HG02981 (cell line): ENCODE data around the gene ABCB9.

Source experiments
- ATAC-seq: cut with Tn5 transposase; IDR thresholded peaks from one replicate; pipeline ENCODE4 v1.9.1; 2021; ENCODE audit warnings: mild to moderate bottlenecking, moderate library complexity; ENCODE audit not compliant: unreplicated experiment

The ABCB9 gene

DNA sequence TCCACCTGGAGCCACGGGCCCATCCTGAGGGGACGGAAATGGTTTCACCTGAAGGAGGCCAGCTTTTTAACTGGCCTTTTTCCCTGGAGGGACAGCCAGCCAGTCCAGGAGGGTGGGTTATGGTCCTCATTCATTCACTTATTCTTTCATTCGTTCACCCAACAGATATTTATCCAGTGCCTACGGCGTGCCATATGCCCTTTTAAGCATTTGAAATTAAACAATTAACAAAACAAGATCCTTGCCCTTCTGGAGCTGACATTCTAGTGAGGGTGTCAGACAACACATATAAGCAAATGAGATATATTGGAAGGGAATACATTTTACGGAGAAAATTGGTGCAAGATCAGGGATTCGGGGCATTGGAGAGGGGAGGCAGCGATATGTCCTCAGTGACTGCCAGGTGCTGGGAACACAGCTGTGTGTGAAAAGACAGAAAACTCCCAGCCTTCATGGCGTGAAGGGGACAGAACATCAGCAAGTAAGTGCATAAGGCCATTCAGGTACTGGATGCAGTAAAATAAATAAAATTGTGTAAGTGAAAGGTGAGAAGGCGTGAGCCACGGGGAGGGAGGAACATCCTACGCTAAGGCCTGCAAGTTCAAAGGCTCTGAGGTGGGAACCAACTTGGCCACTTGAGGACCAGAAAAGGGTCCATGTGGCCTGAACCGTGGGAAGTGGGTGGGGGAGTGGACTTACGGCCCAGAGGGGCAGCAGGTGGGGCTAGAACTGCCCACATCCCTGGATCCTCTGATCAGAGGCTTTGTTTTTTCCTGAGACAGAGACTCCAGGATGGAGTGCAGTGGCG is 684 bp upstream of the ABCB9 start:
- no peak for ATAC-seq

DNA sequence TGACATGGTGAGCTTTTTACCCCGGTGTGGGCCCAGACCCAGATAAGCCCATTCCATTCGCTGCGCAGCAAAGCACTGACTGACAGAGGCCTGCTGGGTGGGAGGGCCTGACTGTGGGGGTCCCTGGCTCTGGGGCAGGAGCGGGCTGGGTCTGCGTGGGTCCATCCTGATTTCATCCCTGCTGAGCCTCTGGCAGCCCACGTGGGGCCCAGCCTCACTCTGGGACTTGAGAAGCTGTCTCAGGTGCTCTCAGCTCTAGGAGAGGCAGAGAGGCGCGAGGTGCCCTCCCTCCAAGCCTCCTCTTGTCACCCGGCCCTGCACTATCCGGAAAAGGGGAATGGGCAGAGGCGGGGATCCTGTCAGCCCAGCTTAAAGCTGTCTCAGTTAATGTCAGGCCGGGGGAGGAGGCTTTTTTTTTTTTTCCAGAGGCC is 927 bp downstream of the ABCB9 start:
- no peak for ATAC-seq

DNA sequence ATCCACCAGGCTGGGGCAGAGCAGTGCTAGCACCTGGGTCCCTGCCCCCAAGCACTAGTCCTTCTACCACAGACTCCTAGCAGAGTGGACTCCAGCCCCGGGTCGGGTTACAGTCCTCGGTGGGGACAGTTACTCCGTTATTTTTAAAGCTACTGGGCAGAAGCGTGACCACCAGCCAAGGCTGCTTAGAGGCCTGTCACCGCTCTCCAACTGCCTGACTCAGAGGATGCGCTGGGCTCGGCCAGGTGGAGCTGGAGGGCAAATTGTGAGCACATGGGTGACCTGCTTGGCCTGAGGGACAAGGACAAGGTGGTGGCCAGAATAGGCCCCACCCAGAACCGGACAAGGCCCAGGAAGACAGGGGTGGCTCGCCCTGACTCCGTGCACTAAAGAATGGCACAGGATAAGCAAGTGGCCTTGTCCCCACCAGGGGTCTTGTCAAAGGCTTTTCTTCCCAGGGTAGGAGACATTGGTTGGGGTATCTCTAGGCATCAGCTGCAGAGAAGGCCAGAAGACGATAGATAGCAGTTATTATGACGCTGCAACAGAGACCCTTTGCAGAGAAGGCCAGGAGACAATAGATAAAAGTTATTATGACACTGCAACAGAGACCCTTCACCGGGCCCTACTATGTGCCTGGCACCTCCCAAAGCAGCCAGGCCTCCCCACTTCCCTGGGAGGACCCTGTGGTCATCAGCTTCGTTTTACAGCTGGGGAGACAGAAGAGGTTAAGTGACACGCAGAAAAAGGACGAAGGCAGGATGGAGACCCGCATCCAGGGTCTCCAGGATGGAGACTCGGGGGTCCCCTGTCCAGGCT is 1.6 kb downstream of the ABCB9 start:
- ATAC-seq, result no peak

DNA sequence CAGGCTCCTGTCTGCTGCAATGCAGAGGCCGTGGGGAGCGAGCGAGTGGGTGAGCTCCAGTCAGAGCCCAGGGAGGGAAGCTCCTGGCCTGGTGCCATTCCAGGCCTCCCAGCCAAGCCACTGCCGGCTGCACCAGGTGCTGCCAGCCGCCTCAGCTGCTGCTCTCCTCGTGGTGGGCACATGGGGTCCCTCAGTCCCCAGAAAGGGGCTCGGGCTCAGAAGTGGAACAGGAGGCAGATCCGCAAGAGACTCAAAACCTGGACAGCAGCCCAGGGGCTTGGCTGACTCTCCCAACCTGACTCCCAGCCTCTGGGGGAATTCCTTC is 2.4 kb downstream of the ABCB9 start:
- no peak for ATAC-seq

DNA sequence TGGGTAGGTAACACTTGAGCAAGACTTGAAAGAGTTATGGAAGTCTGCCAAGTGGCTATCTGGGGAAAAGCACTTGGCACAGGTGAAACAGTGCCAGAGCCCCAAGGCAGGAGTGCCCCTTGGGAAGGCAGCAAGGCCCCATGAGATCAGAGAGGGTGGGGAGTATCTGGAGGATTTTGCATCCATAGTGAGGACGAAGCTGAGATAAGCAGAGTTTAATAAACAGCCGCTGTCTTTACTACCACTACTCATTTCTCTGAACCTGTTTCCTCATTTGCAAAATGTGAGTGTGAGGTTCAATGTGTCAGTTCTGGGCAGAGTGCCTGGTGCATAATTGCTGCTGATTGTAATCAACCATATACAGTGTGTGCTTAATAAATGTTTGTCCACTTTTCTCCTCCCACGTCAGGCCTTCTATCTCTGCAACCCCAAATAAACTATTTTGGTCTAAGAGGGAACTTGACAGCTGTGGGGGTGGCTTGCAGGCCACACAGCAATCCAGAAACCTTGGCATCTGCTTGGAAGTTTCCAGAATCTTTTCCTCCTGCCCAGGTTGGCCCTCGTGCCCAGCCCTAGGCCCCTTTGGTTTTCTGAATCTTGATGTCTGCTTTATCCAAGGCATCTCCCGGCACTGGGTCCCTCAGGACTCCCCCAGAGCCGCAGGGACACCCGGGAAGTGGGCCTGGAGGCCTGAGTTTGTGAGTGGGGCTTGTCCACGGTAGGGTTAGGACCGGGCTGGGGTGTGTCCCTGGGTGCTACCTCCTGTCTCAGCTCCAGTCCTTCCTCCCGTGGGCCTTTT is 4.5 kb downstream of the ABCB9 start:
- no peak for ATAC-seq

DNA sequence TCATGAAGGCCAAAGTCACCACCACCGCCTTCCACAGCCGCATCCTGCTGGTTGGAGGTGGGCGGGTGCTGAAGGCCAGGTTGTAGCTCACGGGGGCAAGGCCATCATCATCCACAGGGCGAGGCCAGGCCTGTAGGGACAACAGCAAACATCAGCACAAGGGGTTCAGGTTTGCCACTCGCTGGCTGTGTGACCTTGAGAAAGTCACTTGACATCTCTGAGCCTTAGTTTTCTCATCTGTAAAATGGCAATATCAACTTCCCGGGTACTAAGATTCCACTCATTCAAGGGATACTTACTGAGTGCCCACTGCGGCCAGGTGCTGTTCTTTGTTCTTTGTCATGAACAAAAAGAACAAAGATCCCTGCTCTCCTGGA is 6.1 kb downstream of the ABCB9 start:
- ATAC-seq, result no peak

DNA sequence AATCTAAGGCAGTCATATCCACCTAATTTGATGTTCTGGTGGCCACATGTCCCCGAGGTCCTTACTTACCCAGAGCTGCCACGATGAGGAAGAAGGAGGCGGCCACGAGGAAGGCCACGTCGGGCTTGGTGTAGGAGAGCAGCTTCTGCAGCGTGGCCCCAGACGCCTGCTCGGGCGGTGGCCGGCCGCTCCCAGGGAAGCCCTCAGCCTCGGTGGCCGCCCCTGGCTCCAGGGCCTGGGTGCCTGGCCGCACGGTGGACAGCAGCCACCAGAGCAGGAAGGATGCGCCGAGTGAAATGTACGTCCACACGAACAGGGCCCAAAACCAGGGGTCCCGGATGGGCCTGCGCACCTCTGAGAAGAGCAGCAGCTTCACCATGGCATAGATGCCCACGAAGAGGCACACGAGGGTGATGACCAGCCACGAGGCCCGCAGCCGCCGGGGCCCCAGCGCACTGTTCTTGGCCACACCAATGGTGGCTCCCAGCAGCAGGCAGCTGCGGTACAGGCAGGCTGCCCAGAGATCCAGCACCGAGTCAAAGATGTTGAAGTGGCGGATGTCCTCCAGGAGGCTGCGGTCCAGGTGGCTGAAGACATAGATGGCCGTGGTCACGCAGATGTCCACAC is 6.6 kb downstream of the ABCB9 start:
- ATAC-seq, result no peak

DNA sequence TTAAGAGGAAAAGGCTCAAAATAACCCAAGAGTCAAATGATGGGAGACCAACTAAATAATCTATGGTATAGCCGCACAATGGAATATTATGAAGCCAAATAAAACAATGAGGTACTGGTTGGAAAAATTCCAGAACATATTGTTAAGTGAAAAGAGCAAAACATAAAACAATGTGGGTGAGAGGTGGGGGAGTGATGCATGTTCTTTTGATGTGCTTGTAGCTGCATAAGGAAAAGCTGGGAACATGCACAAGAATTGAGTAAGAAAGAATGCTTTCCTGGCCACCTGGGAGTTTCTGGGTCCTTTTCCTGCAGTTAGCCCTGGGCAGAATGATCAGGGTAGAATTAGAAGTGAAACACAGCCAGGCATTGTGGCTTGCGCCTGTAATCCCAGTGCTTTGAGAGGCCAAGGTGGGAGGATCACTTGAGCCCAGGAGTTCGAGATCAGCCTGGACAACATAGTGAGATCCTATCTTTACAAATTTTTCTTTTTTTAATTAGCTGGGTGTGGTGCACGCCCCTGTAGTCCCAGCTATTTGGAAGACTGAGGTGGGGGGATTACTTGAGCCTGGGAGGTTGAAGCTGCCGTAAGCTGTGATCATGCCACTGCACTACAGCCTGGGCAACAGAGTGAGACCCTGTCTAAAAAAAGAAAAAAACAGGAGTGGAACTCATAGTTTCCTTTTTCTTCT is 7.9 kb downstream of the ABCB9 start:
- ATAC-seq, result no peak

DNA sequence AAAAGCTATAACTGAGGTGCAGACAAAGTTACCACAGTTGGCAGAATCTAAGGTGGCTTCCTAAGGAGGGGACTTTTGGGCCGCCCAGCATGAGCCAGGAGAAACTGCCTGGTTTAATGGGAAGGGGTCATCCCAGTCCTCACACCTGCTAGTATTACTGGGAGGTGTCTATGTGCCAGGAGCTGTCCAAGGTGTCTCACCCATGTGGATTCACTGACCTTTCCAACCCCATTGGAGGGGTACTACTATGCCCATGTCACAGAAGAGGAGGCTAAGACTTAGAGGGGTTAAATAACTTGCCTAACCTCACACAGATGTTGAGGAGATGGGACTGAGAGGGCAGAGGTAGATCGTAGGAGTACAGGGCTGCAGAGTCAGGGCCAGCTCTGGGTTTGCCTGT is 10.2 kb downstream of the ABCB9 start:
- ATAC-seq, result no peak

DNA sequence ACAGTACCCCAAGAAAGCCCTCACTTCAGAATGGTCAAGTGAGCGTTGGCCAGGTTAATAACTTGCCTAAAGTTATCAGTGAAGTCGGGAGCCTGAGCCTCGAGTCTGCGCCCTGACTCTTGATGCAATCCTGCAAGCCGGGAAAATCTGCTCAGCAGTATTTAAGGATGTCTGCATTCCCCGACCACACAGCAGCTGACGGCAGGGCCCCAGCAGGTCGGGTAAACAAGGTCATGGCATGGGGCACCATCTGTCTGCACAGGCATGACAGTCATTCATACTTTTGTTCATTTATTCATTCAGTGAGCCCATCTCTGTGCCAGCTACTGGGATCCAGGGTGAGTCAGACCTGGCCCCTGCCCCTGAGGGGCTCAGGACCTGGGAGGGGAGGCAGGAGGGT is 11.1 kb downstream of the ABCB9 start:
- ATAC-seq, result no peak

DNA sequence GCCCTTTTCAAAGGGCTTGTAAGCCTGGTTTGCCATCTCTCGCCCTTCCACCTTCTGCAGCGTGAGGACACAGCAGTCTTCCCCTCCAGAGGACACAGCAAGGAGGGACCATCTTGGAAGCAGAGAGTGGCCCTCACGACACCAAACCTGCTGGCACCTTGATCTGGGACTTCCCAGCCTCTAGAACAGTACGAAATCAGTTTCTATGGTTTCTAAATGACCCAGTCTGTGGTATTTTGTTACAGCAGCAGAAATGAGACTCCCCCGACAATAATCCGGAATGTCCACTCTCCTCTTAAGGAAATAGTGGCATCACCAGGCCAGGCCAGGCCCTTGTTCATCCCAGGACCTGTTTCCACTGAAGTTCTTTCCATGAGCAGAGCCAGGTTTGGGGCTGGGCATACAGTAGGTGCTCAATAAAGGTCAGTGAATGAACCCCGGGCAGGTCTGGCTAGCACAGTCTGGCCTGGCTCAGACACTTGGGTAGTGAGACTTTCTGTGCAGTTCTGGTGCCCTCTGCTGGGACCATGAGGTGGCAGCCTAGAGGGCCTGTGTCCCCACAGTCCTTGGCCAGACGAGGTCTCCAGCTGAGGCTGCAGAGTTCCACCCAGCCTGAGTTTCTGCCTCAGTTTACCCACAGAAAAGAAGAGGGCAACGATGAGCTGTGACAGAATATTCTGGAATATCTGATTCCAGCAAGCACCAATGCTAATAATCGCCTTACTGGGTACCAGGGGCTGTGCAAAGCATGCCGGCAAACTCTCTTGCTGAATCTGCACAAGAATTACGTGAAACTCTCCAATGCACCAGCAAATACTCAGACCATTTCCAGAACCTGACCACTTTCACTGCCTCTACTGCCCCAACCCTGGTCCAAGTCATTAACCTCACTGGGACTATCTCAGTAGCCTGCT is 14.0 kb downstream of the ABCB9 start:
- peak; percentile 81 for ATAC-seq

DNA sequence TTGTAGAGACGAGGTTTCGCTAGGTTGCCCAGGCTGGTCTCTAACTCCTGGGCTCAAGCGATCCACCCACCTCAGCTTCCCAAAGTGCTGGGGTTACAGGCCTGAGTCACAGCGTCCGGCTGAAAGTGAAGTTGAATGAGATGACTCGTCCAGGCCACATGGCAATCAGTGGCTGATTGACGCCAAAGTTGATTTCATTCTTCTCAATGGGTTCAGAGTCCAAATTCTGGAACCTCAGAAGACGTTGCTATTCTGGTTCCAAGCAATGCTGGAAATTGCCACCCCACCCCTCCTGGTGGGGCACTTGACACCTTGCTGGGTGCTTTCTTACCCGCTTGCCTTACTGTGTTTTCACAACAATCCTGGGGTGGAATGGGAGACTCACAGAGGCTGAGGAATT is 14.9 kb downstream of the ABCB9 start:
- no peak for ATAC-seq

DNA sequence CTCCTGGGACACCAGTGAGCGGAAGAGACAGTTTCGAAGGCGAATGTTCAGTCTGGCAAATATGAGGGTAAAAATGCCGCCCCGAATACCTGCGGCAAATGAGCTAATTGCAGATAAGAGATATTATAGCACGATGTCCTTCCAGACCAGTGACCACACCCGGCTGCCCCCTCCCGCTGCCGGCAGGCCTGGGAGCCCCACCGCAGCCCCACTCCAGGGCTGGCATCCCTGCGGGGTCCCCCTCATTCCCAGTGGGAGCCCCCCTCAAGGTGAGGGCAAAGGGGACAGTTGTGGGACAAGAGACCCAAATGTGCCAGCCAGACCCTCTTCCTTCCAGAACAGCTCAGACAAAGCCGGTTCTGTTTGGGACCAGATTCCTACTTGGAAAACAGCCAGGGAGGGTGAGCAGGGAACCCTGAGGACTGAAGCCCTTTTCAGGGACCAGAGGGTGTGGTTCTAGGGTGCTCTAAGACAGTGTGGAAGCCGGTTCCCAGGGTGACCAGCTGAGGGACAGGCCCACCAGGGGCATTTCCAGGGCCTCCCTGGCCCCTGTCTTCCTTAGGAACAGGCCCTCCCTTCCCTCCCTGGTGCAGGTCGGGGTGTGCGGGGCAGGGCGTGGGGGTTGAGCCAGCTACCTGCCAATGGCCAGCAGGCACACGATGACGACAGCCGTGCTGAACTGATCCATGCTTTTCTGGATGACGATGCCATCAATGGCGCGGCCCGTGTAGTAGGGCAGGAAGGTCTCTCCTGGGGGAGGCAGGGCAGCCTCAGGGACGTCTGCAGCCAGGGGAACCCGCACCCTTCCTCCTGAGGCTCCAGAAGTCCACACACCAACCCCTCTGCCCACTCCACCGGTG is 16.2 kb downstream of the ABCB9 start:
- ATAC-seq, result no peak

DNA sequence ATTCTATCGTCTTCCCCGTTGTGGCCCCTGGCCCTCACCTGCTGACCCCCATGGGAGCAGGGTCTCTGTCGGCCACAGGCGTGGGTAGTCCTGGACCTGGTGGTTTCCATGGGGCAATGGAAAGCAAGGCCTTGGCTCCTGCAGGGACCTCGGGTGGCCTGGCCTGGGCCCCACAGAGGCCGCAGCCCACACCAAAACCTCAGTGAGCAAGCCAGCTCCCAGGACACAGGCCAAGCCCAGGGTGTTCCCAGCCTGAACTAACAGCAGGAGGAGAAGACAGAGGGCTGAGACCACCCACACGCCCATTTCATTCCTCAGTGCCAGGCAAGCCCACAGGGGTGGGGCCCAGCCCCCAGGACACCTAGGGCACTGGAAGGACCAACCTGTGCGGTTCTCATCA is 16.9 kb downstream of the ABCB9 start:
- no peak for ATAC-seq

DNA sequence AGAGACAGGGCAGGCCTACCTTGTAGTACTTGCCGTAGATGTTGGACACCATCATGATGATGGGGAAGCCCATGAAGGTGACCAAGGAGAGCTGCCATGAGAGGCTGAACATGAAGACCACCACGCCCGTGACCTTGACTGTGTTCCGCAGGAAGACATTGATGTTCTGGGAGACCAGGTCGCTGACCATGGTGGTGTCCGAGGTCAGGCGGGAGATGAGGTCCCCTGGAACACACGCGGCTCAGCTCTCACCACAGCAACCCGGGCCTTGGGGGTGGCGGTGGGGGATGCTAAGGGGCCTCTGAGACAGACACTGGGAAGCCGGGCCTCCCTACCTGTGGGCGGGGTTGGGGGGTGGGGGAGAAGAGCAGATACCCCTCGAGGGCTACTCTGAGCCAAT is 17.7 kb downstream of the ABCB9 start:
- ATAC-seq, result no peak

DNA sequence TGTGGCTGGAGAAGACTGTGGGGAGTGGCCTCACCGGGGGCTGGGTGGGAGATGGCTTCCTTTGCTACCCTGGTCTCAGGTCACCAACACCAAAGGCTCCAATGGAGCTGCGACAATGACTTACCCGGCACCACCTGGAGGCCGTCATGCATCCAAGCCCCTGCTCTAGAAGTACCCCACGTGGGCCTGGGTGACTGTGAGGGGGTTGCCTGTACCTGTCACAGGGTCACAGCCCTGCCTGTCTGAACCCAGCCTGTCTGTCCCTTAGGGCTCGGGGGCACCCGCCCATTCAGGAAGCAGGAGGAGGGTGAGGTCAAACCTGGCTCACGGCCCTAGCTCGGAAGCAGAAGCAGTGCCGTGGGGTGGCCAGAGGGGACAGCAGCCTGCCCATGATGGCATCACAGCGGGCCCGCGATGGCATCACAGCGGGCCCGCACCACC is 18.9 kb downstream of the ABCB9 start:
- no peak for ATAC-seq

DNA sequence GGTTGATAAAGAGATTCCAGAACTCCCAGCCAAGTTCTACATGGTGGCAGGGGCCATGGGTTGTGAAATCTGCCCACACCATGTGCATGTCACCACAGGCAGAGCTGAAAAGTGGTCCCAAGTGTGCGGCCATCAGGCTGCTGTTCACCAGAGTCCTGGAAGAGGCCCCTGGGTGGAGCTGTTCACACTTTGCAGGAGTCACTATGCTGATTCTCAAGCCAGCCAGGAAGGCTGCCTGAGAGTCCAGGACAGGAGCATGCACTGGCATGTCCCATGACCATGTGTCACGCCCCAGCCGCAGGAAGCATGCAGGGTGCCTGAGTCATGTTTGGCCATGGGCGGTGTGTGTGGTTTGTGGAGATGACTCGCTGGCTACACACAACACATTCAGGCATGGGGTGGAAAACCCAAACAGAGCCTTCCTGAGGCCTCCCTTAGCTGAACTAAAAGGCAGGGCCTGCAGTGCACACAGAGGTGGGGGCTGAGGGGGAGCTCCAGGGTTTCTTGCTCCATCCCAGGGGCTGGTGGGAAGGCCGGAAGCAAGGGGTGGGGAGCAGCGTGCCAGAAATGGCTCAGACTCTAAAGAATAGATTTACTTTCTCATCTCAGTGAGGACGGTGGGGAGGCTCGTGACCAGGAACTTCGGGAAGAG is 19.4 kb downstream of the ABCB9 start:
- ATAC-seq, result peak; percentile 71
